Ecto neural progenitor cell (in vitro differentiated cells): ENCODE measurements around the gene CYP19A1.
A peak's percentile ranks its signal among the peaks of the same experiment; 100 is the strongest.

Experiments used
- DNase-seq: peaks from one replicate; pipeline ENCODE4 v3.0.0-alpha.2; 2018; ENCODE audit warnings: low spot score

The CYP19A1 gene

DNA sequence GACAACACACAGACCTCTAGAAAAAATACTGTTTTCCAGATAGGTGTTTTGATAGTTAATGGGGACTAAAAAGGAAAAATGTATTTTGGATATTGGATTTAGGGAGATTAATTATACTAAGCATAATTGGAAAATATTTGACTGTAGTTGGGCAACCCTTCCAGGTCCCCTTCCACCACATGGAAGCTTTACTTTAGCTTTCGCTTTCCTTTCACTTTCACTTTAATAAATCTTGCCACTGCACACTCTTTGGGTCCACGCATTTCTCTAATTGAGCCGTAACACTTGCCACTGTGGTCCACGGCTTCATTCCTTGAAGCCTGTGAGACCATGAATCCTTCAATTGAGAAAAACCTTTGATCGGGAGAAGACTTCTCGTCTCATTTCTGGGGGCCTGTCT is 18.6 kb upstream of the CYP19A1 start:
- DNase-seq = no peak

GRCh38 chr15:51356147-51356546 is 17.8 kb upstream of the CYP19A1 start:
- DNase-seq = no peak

DNA sequence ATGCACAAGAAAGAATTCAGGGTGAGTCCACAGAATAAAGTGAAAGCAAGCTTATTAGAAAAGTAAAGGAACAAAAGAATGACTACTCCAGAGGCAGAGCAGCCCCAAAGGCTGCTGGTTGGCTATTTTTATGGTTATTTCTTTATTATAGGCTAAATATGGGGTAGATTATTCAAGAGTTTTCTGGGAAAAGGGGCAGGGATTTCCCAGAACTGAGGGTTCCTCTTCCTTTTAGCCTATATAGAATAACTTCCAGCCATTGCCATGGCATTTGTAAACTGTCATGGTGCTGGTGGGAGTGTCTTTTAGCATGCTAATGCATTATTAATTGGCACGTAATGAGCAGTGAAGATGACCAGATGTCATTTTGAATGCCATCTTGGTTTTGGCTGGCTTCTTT is 16.7 kb upstream of the CYP19A1 start:
- DNase-seq = no peak

DNA sequence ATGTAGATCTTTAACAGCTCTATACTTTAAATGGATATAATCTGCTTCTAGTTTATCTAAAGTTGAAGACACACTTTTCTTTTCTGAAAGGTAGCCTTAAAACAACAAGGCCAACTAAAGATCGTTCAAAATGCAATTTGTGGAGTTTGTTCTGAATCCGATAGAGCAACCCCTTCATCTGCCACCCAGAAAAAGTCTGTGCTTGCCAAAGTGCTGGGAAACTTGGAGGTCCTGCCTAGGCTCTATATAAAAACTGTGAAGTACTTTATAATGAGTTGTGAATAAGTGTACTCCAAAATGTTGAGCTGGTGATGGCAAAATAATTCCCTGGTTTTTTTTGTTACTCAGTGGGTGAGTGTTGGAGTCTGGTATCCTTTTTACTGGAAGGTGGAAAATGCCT is 15.6 kb upstream of the CYP19A1 start:
- no peak for DNase-seq

DNA sequence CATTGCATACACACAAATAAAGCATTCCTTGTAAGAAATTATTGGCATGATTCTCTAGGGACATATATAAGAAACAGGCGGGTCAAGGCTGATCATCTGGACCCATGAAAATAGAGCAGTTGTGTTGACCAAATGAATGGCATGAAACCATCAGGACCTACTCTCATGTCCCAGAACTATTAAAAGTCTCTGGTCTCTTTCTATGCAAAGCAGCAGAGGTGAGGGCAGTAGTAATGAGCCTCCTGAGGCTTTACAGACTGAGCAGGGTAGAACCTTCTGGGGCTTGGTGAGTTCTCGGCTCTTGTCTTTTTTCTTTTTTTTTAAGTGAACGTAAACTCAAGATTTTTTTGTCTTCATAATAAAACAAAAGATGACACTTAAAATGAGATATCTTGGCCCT is 12.3 kb upstream of the CYP19A1 start:
- DNase-seq = no peak

GRCh38 chr15:51349156-51349844 is 10.9 kb upstream of the CYP19A1 start:
- no peak for DNase-seq

DNA sequence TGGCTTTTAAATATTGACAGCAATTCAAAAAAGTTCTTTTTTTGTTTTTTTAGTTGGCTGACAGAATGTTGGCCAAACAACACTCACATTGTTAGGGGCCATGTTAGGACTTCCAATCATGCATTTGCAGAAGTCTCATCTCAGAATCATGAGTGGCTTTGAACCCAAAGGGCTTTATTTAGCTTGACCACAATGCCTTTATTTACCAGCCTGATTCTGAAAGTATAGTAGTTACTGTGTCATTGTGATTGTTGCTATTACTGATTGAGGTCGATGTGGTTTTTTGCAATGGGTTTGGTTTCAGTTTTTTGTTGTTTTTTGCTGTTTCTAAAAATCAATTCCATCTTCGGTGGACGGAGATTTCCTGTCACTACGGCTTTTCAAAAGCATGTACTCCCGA is 10.3 kb upstream of the CYP19A1 start:
- no peak for DNase-seq

GRCh38 chr15:51346136-51346535 is 7.7 kb upstream of the CYP19A1 start:
- DNase-seq = no peak

DNA sequence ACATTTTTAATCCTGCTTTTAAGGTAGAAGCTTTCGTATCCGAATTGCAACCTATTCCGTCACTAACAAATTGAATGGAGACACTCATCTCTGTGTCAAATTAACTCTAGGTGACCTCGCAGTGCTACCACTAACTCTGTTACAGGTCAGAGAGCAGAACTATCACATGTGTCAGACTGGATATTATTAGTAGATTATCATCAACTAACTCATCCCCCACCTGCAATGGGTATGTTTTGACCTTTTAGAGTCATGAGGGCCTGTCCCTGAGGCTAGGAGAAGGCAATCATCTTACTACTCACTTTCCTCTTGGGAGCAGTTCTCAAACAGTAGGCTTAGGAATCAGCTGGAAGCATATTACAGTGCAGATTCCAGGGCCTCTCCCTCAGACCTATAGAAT is 5.1 kb upstream of the CYP19A1 start:
- no peak for DNase-seq

- DNase-seq = no peak
These were observed 4.0 kb upstream of the CYP19A1 start for GRCh38 chr15:51342227-51342999.

GRCh38 chr15:51341366-51342226 is 3.2 kb upstream of the CYP19A1 start, which contains the start of gene GLDN:
GLDN (plus strand) TSS chr15:51341655; CDS start chr15:51341685, 30 bp downstream.
- peak; percentile 59 for DNase-seq

GRCh38 chr15:51335538-51336410 is 2.6 kb downstream of the CYP19A1 start:
- DNase-seq = no peak

- DNase-seq = no peak
These were observed 3.3 kb downstream of the CYP19A1 start for GRCh38 chr15:51335087-51335486.

- DNase-seq = no peak
These were observed 4.4 kb downstream of the CYP19A1 start for GRCh38 chr15:51334011-51334451.

GRCh38 chr15:51333571-51333970 is 4.8 kb downstream of the CYP19A1 start:
- no peak for DNase-seq

DNA sequence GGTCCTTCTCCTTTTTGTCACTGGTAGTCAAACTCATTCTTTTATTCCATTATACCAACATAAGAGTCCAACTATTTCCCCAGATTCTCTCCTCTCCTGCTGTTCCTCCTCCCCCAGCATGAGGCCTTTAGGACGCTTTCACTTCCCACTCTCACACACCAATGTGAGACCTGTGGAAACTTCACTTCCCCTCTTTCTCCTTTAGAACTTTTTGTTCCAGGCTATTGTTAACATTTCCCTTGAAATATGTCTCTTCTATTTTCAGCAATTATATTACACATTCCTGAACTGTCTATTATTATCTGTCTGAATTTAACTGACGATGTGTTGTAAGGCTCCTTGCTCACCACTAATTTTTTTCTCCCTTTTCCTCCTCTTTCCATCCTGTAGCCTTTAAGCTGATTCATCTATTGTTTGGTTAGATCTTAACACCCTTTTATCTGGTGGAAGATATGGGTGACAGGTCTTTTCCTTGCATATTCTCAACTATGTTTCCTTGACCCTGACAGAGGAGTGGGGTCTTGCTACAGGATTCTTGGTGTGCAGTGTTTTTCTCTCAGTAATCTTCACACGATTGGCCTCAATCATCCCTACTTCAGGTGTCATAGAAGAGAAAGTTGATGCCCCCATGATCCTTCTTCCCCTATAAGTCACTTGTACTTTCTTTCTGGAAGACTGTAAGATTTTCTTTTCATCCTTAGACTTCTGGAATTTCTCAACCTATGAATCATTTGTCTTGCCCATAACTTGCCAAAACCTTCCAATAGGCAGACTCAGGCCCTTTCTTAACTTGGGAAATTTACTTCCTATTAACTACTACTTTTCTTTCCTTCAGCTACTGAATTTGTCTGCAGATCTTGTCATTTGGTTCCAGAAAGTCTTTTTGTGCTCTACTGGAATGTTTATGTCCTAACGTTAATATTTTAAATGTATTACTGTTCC is 5.9 kb downstream of the CYP19A1 start:
- no peak for DNase-seq

- DNase-seq = no peak
These were observed 7.3 kb downstream of the CYP19A1 start for GRCh38 chr15:51331141-51331540.

DNA sequence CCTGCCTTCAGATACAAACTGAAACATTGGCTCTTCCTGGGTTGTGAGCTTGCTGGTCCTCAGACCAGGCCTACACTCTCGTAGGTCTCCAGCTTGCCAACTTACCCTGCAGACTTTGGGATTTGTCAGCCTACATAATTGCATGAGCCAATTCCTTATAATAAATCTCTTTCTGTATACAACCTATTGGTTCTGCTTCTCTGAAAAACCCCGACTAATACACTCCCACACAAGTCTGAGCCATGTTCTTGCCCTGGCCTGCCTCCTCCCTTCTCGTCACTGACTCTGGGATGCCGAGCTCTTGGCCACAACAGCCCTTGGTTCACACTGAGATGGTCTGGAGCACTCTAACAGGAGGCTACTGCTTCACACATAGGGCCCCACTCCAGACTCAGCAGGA is 9.5 kb downstream of the CYP19A1 start:
- no peak for DNase-seq

DNA sequence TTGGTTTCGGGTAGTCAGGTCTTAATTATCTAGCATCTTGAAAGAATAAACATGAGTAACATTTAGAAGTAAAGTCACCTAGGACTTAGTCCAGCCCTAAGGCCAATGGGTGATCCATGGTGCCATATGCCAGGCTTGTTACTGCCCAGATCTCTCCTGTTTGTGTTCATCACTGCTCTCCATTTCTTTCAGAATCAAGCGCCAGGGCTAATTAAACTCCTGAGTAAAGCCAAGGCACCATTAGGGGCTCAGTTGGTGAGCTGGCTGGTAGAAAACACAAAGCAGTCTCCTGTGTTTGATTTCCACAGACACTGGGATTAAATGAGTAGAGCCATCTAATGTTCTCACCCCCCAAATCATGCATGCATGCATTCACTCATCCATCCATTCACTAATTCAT is 11.3 kb downstream of the CYP19A1 start:
- DNase-seq = no peak

- DNase-seq = no peak
These were observed 13.2 kb downstream of the CYP19A1 start for GRCh38 chr15:51325167-51325566.
